SK-N-SH treated with all-trans-retinoic acid at 6 μM for 48 hours (cell line): ENCODE results near the gene RO60.
A peak's percentile ranks its signal among the peaks of the same experiment; 100 is the strongest.

ENCODE experiments used
- ATAC-seq: fragments of 200-7000 bp; cut with Tn5 transposase; 3 replicates; pipeline ENCODE4 v1.9.1; 2020; ENCODE audit warnings: mild to moderate bottlenecking, moderate library complexity
- BACH2 ChIP-seq: fragments of 250-450 bp; sonication (Bioruptor Pico); IDR thresholded peaks from 2 replicates; pipeline ENCODE4 v1.9.0; 2021; ENCODE audit warnings: mild to moderate bottlenecking, borderline replicate concordance
- CSDC2 ChIP-seq: fragments of 250-450 bp; sonication (Bioruptor Pico); IDR thresholded peaks from 2 replicates; pipeline ENCODE4 v1.5.0; 2020; ENCODE audit warnings: mild to moderate bottlenecking, moderate library complexity
- ESRRG ChIP-seq: fragments of 250-450 bp; sonication (Bioruptor Pico); IDR thresholded peaks from 2 replicates; pipeline ENCODE4 v1.6.1; 2021; ENCODE audit warnings: mild to moderate bottlenecking
- GLIS3 ChIP-seq: fragments of 250-450 bp; sonication (Bioruptor Pico); IDR thresholded peaks from 2 replicates; pipeline ENCODE4 v1.5.0; 2020; ENCODE audit warnings: mild to moderate bottlenecking, moderate library complexity
- ISL1 ChIP-seq: fragments of 250-450 bp; sonication (Bioruptor Pico); IDR thresholded peaks from 2 replicates; pipeline ENCODE4 v2.1.2; 2022; ENCODE audit warnings: mild to moderate bottlenecking, moderate library complexity
- OSR1 ChIP-seq: fragments of 250-450 bp; sonication (Bioruptor Pico); IDR thresholded peaks from 2 replicates; pipeline ENCODE4 v1.8.0; 2022; ENCODE audit warnings: moderate library complexity, mild to moderate bottlenecking, inconsistent platforms
- PPARA ChIP-seq: fragments of 250-450 bp; sonication (Bioruptor Pico); IDR thresholded peaks from 2 replicates; pipeline ENCODE4 v1.5.0; 2020; ENCODE audit warnings: mild to moderate bottlenecking, borderline replicate concordance
- RARB ChIP-seq: fragments of 250-450 bp; sonication (Bioruptor Pico); IDR thresholded peaks from 2 replicates; pipeline ENCODE4 v1.8.0; 2021; ENCODE audit warnings: mild to moderate bottlenecking, moderate library complexity
- SNAI2 ChIP-seq: fragments of 250-450 bp; sonication (Bioruptor Pico); IDR thresholded peaks from 2 replicates; pipeline ENCODE4 v1.5.0; 2020; ENCODE audit warnings: mild to moderate bottlenecking, moderate library complexity
- TCF4 ChIP-seq: fragments of 250-450 bp; sonication (Bioruptor Pico); IDR thresholded peaks from 2 replicates; pipeline ENCODE4 v1.8.0; 2021; ENCODE audit warnings: mild to moderate bottlenecking, moderate library complexity, borderline replicate concordance
- ZC3H10 ChIP-seq: fragments of 250-450 bp; sonication (Bioruptor Pico); IDR thresholded peaks from 2 replicates; pipeline ENCODE4 v1.5.1; 2021; ENCODE audit warnings: mild to moderate bottlenecking, moderate library complexity
- ZFP3 ChIP-seq: fragments of 250-450 bp; sonication (Bioruptor Pico); IDR thresholded peaks from 2 replicates; pipeline ENCODE4 v1.5.0; 2020; ENCODE audit warnings: mild to moderate bottlenecking, moderate library complexity
- ZFP30 ChIP-seq: fragments of 450-650 bp; formaldehyde crosslinking; IDR thresholded peaks from 2 replicates; pipeline ENCODE4 v1.5.0; 2022; ENCODE audit warnings: mild to moderate bottlenecking, moderate library complexity
- ZNF565 ChIP-seq: fragments of 450-650 bp; formaldehyde crosslinking; conservative IDR thresholded peaks from 2 replicates; pipeline ENCODE4 v1.5.0; 2020; ENCODE audit warnings: low read depth, mild to moderate bottlenecking, moderate library complexity
- ZNF70 ChIP-seq: fragments of 450-650 bp; formaldehyde crosslinking; IDR thresholded peaks from 2 replicates; pipeline ENCODE4 v1.5.0; 2020; ENCODE audit warnings: mild to moderate bottlenecking, moderate library complexity
- ZNF8 ChIP-seq: fragments of 450-650 bp; formaldehyde crosslinking; IDR thresholded peaks from 2 replicates; pipeline ENCODE4 v1.5.0; 2020; ENCODE audit warnings: mild to moderate bottlenecking, moderate library complexity
- TF ChIP-seq, protein P1 (sequence below): fragments of 250-450 bp; sonication (Bioruptor Pico); IDR thresholded peaks from 2 replicates; pipeline ENCODE4 v1.5.1; 2020; ENCODE audit warnings: low read depth, mild to moderate bottlenecking, moderate library complexity
- TF ChIP-seq, protein P2 (sequence below): fragments of 250-450 bp; sonication (Bioruptor Pico); IDR thresholded peaks from 2 replicates; pipeline ENCODE4 v1.5.1; 2021; ENCODE audit warnings: mild to moderate bottlenecking, moderate library complexity
- TF ChIP-seq, protein P3 (sequence below): fragments of 250-450 bp; sonication (Bioruptor Pico); IDR thresholded peaks from 2 replicates; pipeline ENCODE4 v1.8.0; 2021; ENCODE audit warnings: low read depth, mild to moderate bottlenecking, moderate library complexity, borderline replicate concordance
- TF ChIP-seq, protein P4 (sequence below): fragments of 250-450 bp; sonication (Bioruptor Pico); IDR thresholded peaks from 2 replicates; pipeline ENCODE4 v1.5.0; 2020; ENCODE audit warnings: mild to moderate bottlenecking, moderate library complexity

Gene RO60

DNA sequence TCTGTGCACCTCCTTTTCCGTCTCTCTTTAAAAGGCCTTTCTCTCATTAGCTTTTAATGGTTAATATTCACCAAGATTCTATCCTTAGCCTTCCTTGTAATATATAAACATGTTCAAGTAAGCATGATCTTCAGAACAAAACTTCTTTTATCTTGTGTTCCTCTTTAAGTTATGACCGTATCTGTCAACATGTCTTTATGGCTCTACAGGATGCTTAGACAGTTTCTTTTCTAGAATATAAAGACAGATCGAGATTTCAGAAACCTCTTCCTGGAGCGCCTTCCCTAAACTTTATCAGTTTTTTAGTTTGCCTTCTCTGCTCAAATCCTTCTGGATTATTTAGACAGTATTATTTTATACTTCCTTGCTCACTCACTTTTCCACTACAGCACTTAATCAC is 7.2 kb downstream of the RO60 start:
- no peak for TF ChIP-seq OSR1 (CRISPR knock-in tag)
- TF ChIP-seq ZFP3 = no peak
- TF ChIP-seq, protein P1, sequence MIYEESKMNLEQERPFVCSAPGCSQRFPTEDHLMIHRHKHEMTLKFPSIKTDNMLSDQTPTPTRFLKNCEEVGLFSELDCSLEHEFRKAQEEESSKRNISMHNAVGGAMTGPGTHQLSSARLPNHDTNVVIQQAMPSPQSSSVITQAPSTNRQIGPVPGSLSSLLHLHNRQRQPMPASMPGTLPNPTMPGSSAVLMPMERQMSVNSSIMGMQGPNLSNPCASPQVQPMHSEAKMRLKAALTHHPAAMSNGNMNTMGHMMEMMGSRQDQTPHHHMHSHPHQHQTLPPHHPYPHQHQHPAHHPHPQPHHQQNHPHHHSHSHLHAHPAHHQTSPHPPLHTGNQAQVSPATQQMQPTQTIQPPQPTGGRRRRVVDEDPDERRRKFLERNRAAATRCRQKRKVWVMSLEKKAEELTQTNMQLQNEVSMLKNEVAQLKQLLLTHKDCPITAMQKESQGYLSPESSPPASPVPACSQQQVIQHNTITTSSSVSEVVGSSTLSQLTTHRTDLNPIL (CRISPR knock-in tag) = no peak
- TF ChIP-seq ISL1 (CRISPR knock-in tag) = no peak
- no peak for TF ChIP-seq TCF4
- TF ChIP-seq RARB (CRISPR knock-in tag) = no peak
- TF ChIP-seq ZC3H10 = no peak

DNA sequence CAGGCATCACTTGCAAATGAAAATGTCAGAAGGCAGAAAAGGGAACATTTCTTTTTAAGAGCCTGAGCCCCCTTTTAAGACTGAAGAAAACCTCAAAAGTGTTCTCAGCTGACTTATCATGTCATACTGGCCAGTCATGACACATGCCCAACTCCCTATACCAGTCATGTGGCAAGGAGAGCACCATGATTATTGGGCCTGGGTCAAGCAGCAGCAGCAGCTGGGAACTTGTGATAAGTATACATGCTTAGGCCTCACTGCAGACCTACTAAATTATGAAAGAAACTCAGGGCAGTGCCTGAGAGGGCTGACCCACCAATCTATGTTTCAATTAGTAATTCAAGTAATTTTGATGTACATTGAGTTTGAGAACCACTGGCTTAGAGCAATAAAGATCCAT is 8.6 kb downstream of the RO60 start:
- ATAC-seq = no peak
- TF ChIP-seq CSDC2 (no peak), TCF4 (no peak), BACH2 (CRISPR knock-in tag) (no peak), ZNF8 (CRISPR knock-in tag) (no peak), ZC3H10 (no peak), ZNF565 (no peak), ESRRG (CRISPR knock-in tag) (no peak)
- TF ChIP-seq, protein P2, sequence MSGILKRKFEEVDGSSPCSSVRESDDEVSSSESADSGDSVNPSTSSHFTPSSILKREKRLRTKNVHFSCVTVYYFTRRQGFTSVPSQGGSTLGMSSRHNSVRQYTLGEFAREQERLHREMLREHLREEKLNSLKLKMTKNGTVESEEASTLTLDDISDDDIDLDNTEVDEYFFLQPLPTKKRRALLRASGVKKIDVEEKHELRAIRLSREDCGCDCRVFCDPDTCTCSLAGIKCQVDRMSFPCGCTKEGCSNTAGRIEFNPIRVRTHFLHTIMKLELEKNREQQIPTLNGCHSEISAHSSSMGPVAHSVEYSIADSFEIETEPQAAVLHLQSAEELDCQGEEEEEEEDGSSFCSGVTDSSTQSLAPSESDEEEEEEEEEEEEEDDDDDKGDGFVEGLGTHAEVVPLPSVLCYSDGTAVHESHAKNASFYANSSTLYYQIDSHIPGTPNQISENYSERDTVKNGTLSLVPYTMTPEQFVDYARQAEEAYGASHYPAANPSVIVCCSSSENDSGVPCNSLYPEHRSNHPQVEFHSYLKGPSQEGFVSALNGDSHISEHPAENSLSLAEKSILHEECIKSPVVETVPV = no peak
- TF ChIP-seq, protein P3, sequence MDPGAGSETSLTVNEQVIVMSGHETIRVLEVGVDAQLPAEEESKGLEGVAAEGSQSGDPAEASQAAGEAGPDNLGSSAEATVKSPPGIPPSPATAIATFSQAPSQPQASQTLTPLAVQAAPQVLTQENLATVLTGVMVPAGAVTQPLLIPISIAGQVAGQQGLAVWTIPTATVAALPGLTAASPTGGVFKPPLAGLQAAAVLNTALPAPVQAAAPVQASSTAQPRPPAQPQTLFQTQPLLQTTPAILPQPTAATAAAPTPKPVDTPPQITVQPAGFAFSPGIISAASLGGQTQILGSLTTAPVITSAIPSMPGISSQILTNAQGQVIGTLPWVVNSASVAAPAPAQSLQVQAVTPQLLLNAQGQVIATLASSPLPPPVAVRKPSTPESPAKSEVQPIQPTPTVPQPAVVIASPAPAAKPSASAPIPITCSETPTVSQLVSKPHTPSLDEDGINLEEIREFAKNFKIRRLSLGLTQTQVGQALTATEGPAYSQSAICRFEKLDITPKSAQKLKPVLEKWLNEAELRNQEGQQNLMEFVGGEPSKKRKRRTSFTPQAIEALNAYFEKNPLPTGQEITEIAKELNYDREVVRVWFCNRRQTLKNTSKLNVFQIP = no peak

More for the DNA sequence above, 7.2 kb downstream of the RO60 start:
- no peak for ATAC-seq

DNA sequence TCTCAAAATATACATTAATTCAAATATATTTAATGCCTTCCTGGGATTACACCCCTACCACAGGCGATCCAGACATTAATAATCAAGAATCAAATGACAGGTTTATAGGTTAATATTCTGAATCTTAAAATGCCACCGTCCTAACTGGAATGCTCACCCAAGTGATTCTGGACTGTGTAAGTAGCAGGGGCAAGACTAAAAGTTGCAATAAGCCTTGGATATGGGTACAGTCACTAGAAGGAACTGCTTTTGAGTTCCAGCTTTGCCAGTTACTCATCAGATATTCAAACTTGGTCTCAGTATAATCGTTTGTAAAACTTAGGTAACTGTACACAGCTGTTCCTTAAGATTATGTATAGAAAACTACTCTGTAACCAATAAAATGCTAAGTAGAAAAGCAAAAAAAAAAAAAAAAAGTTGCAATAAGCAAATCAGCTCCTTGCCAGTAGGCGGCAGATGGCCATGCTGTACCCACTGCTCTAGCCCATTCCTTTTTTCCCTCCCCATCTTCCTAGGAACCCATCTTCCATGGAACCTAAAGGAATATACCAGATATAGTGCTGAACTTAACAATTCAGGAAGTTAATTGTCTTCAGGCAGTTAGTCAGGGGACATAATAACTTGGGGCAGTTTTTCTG is 10.5 kb downstream of the RO60 start:
- TF ChIP-seq CSDC2 (no peak), PPARA (CRISPR knock-in tag) (no peak), ZNF8 (CRISPR knock-in tag) (no peak), ISL1 (CRISPR knock-in tag) (no peak), ZC3H10 (no peak), OSR1 (CRISPR knock-in tag) (no peak), ZFP3 (no peak), TCF4 (no peak), SNAI2 (no peak), ESRRG (CRISPR knock-in tag) (no peak), ZFP30 (CRISPR knock-in tag) (no peak), ZNF70 (CRISPR knock-in tag) (no peak), RARB (CRISPR knock-in tag) (no peak), GLIS3 (CRISPR knock-in tag) (no peak)
- TF ChIP-seq, protein P3 = no peak
- TF ChIP-seq, protein P4, sequence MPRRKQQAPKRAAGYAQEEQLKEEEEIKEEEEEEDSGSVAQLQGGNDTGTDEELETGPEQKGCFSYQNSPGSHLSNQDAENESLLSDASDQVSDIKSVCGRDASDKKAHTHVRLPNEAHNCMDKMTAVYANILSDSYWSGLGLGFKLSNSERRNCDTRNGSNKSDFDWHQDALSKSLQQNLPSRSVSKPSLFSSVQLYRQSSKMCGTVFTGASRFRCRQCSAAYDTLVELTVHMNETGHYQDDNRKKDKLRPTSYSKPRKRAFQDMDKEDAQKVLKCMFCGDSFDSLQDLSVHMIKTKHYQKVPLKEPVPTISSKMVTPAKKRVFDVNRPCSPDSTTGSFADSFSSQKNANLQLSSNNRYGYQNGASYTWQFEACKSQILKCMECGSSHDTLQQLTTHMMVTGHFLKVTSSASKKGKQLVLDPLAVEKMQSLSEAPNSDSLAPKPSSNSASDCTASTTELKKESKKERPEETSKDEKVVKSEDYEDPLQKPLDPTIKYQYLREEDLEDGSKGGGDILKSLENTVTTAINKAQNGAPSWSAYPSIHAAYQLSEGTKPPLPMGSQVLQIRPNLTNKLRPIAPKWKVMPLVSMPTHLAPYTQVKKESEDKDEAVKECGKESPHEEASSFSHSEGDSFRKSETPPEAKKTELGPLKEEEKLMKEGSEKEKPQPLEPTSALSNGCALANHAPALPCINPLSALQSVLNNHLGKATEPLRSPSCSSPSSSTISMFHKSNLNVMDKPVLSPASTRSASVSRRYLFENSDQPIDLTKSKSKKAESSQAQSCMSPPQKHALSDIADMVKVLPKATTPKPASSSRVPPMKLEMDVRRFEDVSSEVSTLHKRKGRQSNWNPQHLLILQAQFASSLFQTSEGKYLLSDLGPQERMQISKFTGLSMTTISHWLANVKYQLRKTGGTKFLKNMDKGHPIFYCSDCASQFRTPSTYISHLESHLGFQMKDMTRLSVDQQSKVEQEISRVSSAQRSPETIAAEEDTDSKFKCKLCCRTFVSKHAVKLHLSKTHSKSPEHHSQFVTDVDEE (CRISPR knock-in tag) = no peak
- peak; percentile 88 for ATAC-seq

DNA sequence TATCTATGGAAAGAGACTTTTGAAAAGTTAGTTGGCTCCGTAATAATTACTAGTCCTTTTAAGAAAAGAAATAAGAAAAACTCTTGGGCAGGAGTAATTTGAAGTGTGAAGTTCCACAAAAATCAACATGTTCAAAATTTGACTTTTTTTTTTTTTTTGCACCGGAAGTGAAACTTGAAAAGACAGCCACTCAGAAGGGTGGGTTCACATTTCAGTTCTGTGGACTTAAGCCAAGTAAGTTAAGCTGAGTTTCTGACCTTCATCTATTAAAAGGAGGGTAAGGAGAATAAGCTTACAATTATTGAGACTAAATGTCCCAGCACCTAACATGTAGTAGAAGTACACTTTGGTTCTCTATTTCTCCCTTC is 11.0 kb downstream of the RO60 start:
- ATAC-seq = no peak; the same call in 2 of the 3 replicates
- TF ChIP-seq RARB (CRISPR knock-in tag) = no peak
- TF ChIP-seq PPARA (CRISPR knock-in tag) = no peak
- no peak for TF ChIP-seq ESRRG (CRISPR knock-in tag)
- TF ChIP-seq OSR1 (CRISPR knock-in tag) = no peak
- TF ChIP-seq BACH2 (CRISPR knock-in tag) = no peak
- no peak for TF ChIP-seq ZC3H10
- TF ChIP-seq CSDC2 = no peak
- TF ChIP-seq ISL1 (CRISPR knock-in tag) = no peak
- TF ChIP-seq TCF4 = no peak
- TF ChIP-seq GLIS3 (CRISPR knock-in tag) = no peak
- TF ChIP-seq, protein P4 (CRISPR knock-in tag) = no peak
- no peak for TF ChIP-seq ZNF70 (CRISPR knock-in tag)
- TF ChIP-seq, protein P3 = no peak
